Thoracic aorta (tissue), 2 donors: ENCODE data around the gene TNC. TPM values are rescaled to one million over a fixed set of nuclear protein-coding genes. Genes with fewer than 3 reads are reported as not detected.
A peak's percentile ranks its signal among the peaks of the same experiment; 100 is the strongest.

Experiments
- ATAC-seq: fragments of 150-250 bp; one replicate; pipeline ENCODE4 v1.8.0; 2017; ENCODE audit warnings: low read depth; ENCODE audit not compliant: insufficient number of reproducible peaks, low FRiP score
- DNase-seq: peaks from one replicate; pipeline ENCODE4 v3.0.0-alpha.2; 2020; ENCODE audit warnings: low spot score
- H3K27ac ChIP-seq, 2 donors: fragments of 200-600 bp; sonication (generic); 1 replicate in 1 of 2; 2 replicates in 1 of 2; pipeline ENCODE4 v1.5.1; 2016; ENCODE audit warnings: mild to moderate bottlenecking in 2 of 2, moderate library complexity in 2 of 2
- H3K27me3 ChIP-seq: fragments of 200-600 bp; sonication (generic); replicated peaks from 2 replicates; pipeline ENCODE4 v1.6.0; 2016; ENCODE audit warnings: mild to moderate bottlenecking; ENCODE audit not compliant: insufficient read depth
- H3K36me3 ChIP-seq: fragments of 200-600 bp; sonication (generic); one replicate; pipeline ENCODE4 v1.5.1; 2016
- H3K4me1 ChIP-seq, 2 donors: fragments of 200-600 bp; sonication (generic); 1 replicate in 1 of 2; 2 replicates in 1 of 2; pipeline versions ENCODE4 v1.5.1 to v1.6.0; 2016; ENCODE audit warnings: low read depth in 2 of 2, mild to moderate bottlenecking in 1 of 2; ENCODE audit not compliant: control insufficient read depth in 1 of 2
- H3K4me3 ChIP-seq: fragments of 200-600 bp; sonication (generic); 2 replicates; pipeline ENCODE4 v1.5.1; 2016; ENCODE audit warnings: mild to moderate bottlenecking
- H3K9me3 ChIP-seq: fragments of 200-600 bp; sonication (generic); 2 replicates; pipeline ENCODE4 v1.5.1; 2016
- total RNA-seq, 2 donors: library from RNA; depleted of rRNA; stranded (reverse); fragments of >200 nt; gene quantifications; one replicate each; pipeline versions ENCODE4 v1.1.0 to v1.2.3, GENCODE V29; 2016
- TF ChIP-seq, protein P1 (sequence below): fragments of 200-600 bp; sonication (generic); IDR thresholded peaks from one replicate; pipeline ENCODE4 v1.5.1; 2019; ENCODE audit warnings: antibody characterized with exemption

TNC gene
- total RNA-seq = 100 to 1,000 TPM in 1 of 2 donors, 10 to 100 TPM in 1; 87.1 to 243 TPM

DNA sequence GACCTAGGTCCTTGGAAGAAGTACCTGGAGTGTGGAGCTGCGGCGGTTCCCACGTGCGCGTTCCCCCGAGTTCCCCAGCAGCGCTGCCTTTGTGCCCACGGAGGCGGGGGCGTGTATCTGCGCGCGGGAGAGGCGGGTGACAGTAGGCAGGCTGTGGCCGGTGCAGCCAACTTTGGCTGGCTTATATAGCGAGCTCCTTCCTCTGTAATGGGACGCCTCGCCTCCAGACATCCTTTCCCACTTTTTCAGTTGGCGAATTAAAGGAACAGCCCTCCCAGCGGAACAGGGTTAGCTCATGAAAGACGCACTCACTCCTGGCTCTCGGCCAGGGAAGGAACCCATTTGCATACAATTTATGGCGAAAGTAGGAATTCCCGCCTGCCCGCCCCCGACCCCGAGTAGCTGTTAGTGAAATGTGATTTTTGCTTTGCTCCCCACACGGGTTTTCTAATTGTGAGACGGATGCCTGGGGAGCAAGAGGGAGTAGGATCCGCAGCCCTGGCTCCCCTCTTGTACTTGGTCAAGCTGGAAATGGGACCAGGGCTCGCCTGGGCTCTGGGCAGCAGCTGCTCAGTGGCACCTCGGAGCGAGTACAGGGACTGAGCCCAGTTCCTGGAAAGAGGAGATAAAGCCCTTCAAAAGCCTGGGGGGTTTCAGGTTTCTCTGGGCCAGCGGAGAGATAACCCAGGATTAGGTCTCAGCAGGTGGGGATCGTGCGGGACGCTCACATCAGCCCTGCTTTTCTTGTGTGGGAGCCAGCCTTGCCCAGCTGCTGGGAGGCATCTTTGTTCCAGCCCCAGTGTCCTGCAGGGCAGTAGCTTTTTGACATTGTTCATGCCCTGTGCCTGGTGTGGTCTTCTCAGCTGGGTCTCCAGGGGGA, at the start of gene TNC:
Gene TNC, minus strand, starts transcription at position 159 of the 880 bp plus-strand sequence. CDS start 27,139 bp downstream, outside the sequence.
- DNase-seq (peak; percentile 43), ATAC-seq (peak; percentile 73)
- Histone ChIP-seq H3K36me3 (no peaks in the 10 kb centered on the region), H3K27me3 (no peaks in the 10 kb centered on the region), H3K4me3 (peak within 1 kb of the TSS; percentile 78), H3K9me3 (no peaks in the 10 kb centered on the region), H3K4me1 (peaks cover 7 to 36% of the 10 kb centered on the region in 2 donors), H3K27ac (peak within 1 kb of the TSS; percentile 68)
- TF ChIP-seq, protein P1, sequence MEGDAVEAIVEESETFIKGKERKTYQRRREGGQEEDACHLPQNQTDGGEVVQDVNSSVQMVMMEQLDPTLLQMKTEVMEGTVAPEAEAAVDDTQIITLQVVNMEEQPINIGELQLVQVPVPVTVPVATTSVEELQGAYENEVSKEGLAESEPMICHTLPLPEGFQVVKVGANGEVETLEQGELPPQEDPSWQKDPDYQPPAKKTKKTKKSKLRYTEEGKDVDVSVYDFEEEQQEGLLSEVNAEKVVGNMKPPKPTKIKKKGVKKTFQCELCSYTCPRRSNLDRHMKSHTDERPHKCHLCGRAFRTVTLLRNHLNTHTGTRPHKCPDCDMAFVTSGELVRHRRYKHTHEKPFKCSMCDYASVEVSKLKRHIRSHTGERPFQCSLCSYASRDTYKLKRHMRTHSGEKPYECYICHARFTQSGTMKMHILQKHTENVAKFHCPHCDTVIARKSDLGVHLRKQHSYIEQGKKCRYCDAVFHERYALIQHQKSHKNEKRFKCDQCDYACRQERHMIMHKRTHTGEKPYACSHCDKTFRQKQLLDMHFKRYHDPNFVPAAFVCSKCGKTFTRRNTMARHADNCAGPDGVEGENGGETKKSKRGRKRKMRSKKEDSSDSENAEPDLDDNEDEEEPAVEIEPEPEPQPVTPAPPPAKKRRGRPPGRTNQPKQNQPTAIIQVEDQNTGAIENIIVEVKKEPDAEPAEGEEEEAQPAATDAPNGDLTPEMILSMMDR = no peak

DNA sequence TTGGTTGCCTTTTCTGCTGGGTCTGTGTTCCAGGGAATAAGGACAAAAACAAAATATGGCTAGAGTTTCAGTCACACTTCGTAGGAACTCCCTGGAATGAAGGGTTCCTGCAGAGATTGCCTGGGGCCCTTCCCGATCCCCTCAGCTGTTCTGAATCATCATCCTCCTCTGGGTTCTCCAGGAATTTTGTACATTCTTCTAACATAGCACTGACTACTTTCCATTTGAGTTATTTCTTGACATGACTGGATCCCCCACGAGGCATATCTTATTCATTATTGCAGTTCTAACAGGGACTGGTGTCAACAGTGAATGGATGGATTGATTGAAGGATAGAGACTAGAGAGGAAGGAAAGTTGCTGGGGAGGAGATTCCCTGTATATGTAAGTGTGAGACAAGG, 49.2 kb upstream of the TNC start:
- TF ChIP-seq, protein P1 = no peak

DNA sequence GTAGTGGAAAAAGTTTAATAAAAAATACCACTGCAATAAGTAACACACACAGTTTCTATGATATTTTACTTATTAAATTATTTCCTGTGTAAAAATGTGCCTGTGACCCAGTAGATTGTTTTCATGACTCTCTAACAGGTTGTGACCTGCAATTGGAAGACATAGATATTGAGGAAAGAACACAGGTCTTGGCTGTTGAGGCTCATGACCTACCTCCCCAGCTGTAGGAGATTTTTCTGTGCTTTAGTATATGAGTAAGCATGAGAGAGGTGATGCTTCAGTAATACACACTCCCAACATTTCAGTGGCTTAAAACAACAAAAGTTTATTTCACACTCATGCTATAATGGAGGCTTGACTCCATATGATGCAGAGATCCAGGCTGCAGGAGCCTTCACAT, 47.3 kb upstream of the TNC start:
- H3K4me3 ChIP-seq = no peak overlapping the region
- no peaks in the 10 kb centered on the region for H3K36me3 ChIP-seq
- no peak overlapping the region for H3K27ac ChIP-seq

More for the DNA sequence above, 49.2 kb upstream of the TNC start:
- Histone ChIP-seq H3K27me3 (no peaks in the 10 kb centered on the region), H3K27ac (no peak overlapping the region), H3K9me3 (no peaks in the 10 kb centered on the region), H3K4me3 (no peak overlapping the region), H3K36me3 (no peaks in the 10 kb centered on the region), H3K4me1 (no peaks in the 10 kb centered on the region)
- DNase-seq (no peak), ATAC-seq (no peak)

DNA sequence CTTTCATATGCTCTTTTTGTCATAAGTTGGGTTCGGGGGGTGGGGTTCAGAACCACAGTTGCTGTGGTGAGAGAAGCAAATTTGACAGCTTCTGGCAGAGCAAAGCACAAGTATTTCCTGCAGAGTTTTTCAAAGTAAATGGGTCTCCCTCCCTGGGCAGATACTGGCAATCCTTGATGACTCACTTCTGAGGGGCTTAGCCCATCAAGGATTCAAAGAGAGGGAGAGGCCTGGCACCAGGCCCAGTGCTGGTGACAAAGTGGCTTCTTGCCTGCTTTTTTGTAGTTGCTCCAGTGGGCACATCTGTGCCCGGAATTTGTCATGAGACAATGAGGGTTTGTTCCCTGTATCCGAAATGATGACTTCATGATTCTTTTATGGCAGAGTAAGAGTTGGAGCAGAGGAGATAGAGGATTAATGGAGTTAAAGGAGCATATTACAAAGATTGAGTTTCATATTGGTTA, 46.6 kb upstream of the TNC start:
- TF ChIP-seq, protein P1 = no peak
- DNase-seq (no peak), ATAC-seq (no peak)
- Histone ChIP-seq H3K9me3 (no peaks in the 10 kb centered on the region), H3K27ac (no peak overlapping the region), H3K36me3 (no peaks in the 10 kb centered on the region), H3K4me3 (no peak overlapping the region), H3K27me3 (no peaks in the 10 kb centered on the region), H3K4me1 (no peaks in the 10 kb centered on the region)

More for the DNA sequence above, 47.3 kb upstream of the TNC start:
- H3K4me1 ChIP-seq = no peaks in the 10 kb centered on the region
- TF ChIP-seq, protein P1 = no peak
- no peak for DNase-seq
- H3K9me3 ChIP-seq = no peaks in the 10 kb centered on the region
- no peaks in the 10 kb centered on the region for H3K27me3 ChIP-seq
- ATAC-seq = no peak

DNA sequence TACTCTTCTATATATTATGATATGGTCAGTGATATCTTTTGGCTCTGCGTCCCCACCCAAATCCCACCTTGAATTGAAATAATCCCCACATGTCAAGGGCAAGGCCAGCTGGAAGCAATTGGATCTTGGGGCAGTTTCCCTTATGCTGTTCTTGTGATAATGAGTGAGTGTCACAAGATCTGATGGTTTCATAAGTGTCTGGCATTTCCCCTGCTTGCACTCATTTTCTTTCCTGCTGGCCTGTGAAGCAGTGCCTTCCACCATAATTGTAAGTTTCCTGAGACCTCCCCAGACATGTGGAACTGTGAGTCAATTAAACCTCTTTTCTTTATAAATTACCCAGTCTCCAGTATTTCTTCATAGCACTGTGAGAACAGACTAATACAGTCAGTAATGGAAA, 45.0 kb upstream of the TNC start:
- TF ChIP-seq, protein P1 = no peak
- no peak overlapping the region for H3K27ac ChIP-seq
- no peaks in the 10 kb centered on the region for H3K27me3 ChIP-seq
- ATAC-seq (no peak), DNase-seq (no peak)
- no peaks in the 10 kb centered on the region for H3K9me3 ChIP-seq
- H3K4me1 ChIP-seq = peaks cover 7 to 14% of the 10 kb centered on the region in 2 donors
- H3K36me3 ChIP-seq = no peaks in the 10 kb centered on the region
- no peak overlapping the region for H3K4me3 ChIP-seq
